WTC11 (cell line): ENCODE data around the gene SPEF1. TPM values are rescaled to one million over a fixed set of nuclear protein-coding genes. Genes with fewer than 3 reads are reported as not detected.

ENCODE experiments used
- ATAC-seq: fragments of 200-7000 bp; cut with Tn5 transposase; 2 replicates; pipeline ENCODE4 v1.10.0; 2021; ENCODE audit warnings: mild to moderate bottlenecking, moderate library complexity
- CTCF ChIA-PET: fragments of 300-600 bp; sonication (Branson Sonifier 250); formaldehyde crosslinking; loops from one replicate; lab custom pipeline; 2021; ENCODE audit warnings: antibody characterized with exemption; lab: Charles Lee
- POLR2A ChIA-PET: fragments of 350-600 bp; sonication (Branson Sonifier 250); formaldehyde crosslinking; loops from one replicate; lab custom pipeline; 2021; ENCODE audit warnings: antibody characterized with exemption; lab: Charles Lee
- DNase-seq: peaks from one replicate; pipeline ENCODE4 v3.0.0; 2021; ENCODE audit warnings: low spot score
- H3K27ac Mint-ChIP-seq: 2 replicates; pipeline ENCODE4 v1.8.0; 2021; ENCODE audit warnings: mixed read lengths
- H3K27me3 Mint-ChIP-seq: 2 replicates; pipeline ENCODE4 v1.8.0; 2021; ENCODE audit warnings: low read depth, mild to moderate bottlenecking, moderate library complexity, mixed read lengths
- H3K36me3 Mint-ChIP-seq: 2 replicates; pipeline ENCODE4 v1.8.0; 2021; ENCODE audit warnings: mixed read lengths
- H3K4me1 Mint-ChIP-seq: 2 replicates; pipeline ENCODE4 v1.8.0; 2022; ENCODE audit warnings: mixed read lengths
- H3K4me3 Mint-ChIP-seq: 2 replicates; pipeline ENCODE4 v1.8.0; 2021; ENCODE audit warnings: mild to moderate bottlenecking, moderate library complexity, mixed read lengths
- H3K9me3 Mint-ChIP-seq: 2 replicates; pipeline ENCODE4 v1.8.0; 2021; ENCODE audit warnings: mixed read lengths
- ATF6 ChIP-seq: sonication (generic); formaldehyde crosslinking; IDR thresholded peaks from 2 replicates; pipeline ENCODE4 v1.8.1; 2023; ENCODE audit warnings: mild to moderate bottlenecking, missing genetic modification reagents
- ESRRA ChIP-seq: sonication (generic); formaldehyde crosslinking; IDR thresholded peaks from 2 replicates; pipeline ENCODE4 v1.8.1; 2022; ENCODE audit warnings: mild to moderate bottlenecking, missing genetic modification reagents, borderline replicate concordance
- IRF2 ChIP-seq: sonication (generic); formaldehyde crosslinking; IDR thresholded peaks from 2 replicates; pipeline ENCODE4 v1.8.0; 2022; ENCODE audit warnings: low read depth, missing genetic modification reagents, borderline replicate concordance
- NFATC4 ChIP-seq: fragments of 250-450 bp; sonication (Bioruptor Pico); IDR thresholded peaks from 2 replicates; pipeline ENCODE4 v1.9.0; 2021; ENCODE audit warnings: mild to moderate bottlenecking
- NR1H2 ChIP-seq: sonication (generic); formaldehyde crosslinking; IDR thresholded peaks from 2 replicates; pipeline ENCODE4 v1.9.0; 2021; ENCODE audit warnings: mild to moderate bottlenecking, moderate library complexity, missing genetic modification reagents
- NR3C1 ChIP-seq: sonication (generic); formaldehyde crosslinking; conservative IDR thresholded peaks from 2 replicates; pipeline ENCODE4 v1.8.1; 2023; ENCODE audit warnings: low read depth, mild to moderate bottlenecking, missing genetic modification reagents
- TEAD1 ChIP-seq: sonication (generic); formaldehyde crosslinking; IDR thresholded peaks from 2 replicates; pipeline ENCODE4 v1.8.0; 2022; ENCODE audit warnings: mild to moderate bottlenecking, missing genetic modification reagents
- TP53 ChIP-seq: sonication (generic); formaldehyde crosslinking; IDR thresholded peaks from 2 replicates; pipeline ENCODE4 v1.8.1; 2023; ENCODE audit warnings: mild to moderate bottlenecking, missing genetic modification reagents
- USF2 ChIP-seq: sonication (generic); formaldehyde crosslinking; IDR thresholded peaks from 2 replicates; pipeline ENCODE4 v1.8.1; 2023; ENCODE audit warnings: mild to moderate bottlenecking, missing genetic modification reagents, moderate library complexity
- ZBTB43 ChIP-seq: sonication (generic); formaldehyde crosslinking; IDR thresholded peaks from 2 replicates; pipeline ENCODE4 v1.8.1; 2023; ENCODE audit warnings: mild to moderate bottlenecking, missing genetic modification reagents
- ZMAT4 ChIP-seq: fragments of 250-450 bp; sonication (Bioruptor Pico); IDR thresholded peaks from 2 replicates; pipeline ENCODE4 v1.9.0; 2021; ENCODE audit warnings: mild to moderate bottlenecking
- ZNF121 ChIP-seq: sonication (generic); formaldehyde crosslinking; IDR thresholded peaks from 2 replicates; pipeline ENCODE4 v1.8.0; 2023; ENCODE audit warnings: missing genetic modification reagents
- total RNA-seq: library from RNA; stranded (reverse); gene quantifications from 3 replicates; pipeline ENCODE4 v1.2.3, GENCODE V29; 2021

Gene SPEF1
- total RNA-seq, 1 experiment from 2014 or later, result 0.72 TPM

DNA sequence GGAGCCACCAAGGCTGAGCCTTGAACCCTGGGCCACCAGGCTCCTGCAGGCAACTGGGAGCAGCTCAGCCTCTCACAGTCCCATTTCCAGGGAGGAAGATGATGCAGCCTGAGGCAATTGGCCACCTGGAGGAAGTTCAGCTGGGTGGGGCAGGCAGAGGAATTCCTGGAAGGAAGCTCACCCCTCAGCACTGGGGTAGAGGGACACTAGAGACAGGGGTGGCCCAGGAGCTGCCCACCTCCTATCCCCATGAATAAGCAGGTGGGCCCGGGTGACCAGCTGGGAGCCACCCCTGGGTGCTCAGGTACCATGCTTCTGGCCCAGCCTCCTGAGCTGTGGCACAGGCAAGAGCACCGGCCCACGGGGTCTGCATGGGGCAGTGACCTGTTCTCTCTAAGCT, 52.4 kb downstream of the SPEF1 start:
- Mint-ChIP-seq H3K4me1 (peaks cover 25% of the 10 kb centered on the region), H3K27ac (no peak overlapping the region), H3K9me3 (no peaks in the 10 kb centered on the region)
- POLR2A ChIA-PET, result no interaction called here
- TF ChIP-seq ESRRA (CRISPR knock-in tag), result no peak
- no peak for TF ChIP-seq TEAD1
- no peak for TF ChIP-seq ATF6 (CRISPR knock-in tag)
- TF ChIP-seq, all 79 proteins: peak for 0
- Mint-ChIP-seq H3K27me3 (peaks cover 51% of the 10 kb centered on the region), H3K36me3 (no peaks in the 10 kb centered on the region), H3K4me3 (no peak overlapping the region)
- DNase-seq, result no peak
- CTCF ChIA-PET, result interaction anchor here (1.1 to 5.5 kb wide), 6 partner anchors 16 to 166 kb away, joined by 3 to 43 read pairs (median 5); partner anchors contain the start of gene ADISSP
- ATAC-seq, result no peak

DNA sequence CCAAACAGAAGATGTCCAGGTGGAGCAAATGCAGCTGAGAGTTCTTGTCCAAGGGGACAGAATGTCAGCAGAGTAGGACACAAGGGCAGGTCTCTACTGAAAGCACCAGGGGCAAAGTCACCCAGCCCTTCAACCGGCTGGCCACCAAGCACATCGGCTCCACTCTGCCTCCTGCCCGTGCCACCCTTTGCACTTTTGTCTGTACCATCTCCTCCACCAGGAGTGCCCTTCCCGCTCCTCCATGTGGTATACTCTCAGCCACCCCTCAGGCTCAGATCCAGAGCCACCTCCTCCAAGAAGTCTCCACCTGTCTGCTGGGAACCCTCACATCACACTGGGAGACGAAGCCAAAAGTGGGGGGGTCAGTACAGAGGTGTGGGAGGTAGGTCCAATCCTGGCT, 52.9 kb downstream of the SPEF1 start:
- H3K9me3 Mint-ChIP-seq, result no peaks in the 10 kb centered on the region
- H3K36me3 Mint-ChIP-seq, result no peaks in the 10 kb centered on the region
- CTCF ChIA-PET, result interaction anchor here (1.1 to 5.5 kb wide), 7 partner anchors 8 to 52 kb away, joined by 3 to 43 read pairs (median 5); partner anchors contain the start of gene ADISSP
- peaks cover 22% of the 10 kb centered on the region for H3K4me1 Mint-ChIP-seq
- H3K27me3 Mint-ChIP-seq, result peaks cover 46% of the 10 kb centered on the region
- H3K4me3 Mint-ChIP-seq, result no peak overlapping the region
- H3K27ac Mint-ChIP-seq, result no peak overlapping the region
- ATAC-seq (no peak), DNase-seq (no peak)
- POLR2A ChIA-PET, result no interaction called here
- no peak for TF ChIP-seq IRF2 (CRISPR knock-in tag)
- TF ChIP-seq NR3C1 (CRISPR knock-in tag), result no peak
- no peak for TF ChIP-seq NR1H2 (CRISPR knock-in tag)
- no peak for TF ChIP-seq TP53 (CRISPR knock-in tag)
- no peak for TF ChIP-seq NFATC4 (CRISPR knock-in tag)
- TF ChIP-seq ZMAT4 (CRISPR knock-in tag), result no peak
- TF ChIP-seq ZNF121 (CRISPR knock-in tag), result no peak
- TF ChIP-seq USF2 (CRISPR knock-in tag), result no peak
- no peak for TF ChIP-seq ZBTB43 (CRISPR knock-in tag)
- TF ChIP-seq, all 79 proteins: peak for 0

Other genes starting within 250 kb of the SPEF1 start
- not detected in 3 replicates for gene GFRA4, start 118.0 kb downstream of the SPEF1 start, total RNA-seq
- gene ADAM33, start 99.4 kb downstream of the SPEF1 start, total RNA-seq, result 5.3 to 7.1 TPM (median 7.0 TPM) in 3 replicates
- 0.04 to 0.11 TPM in 2 of 3 replicates, not detected in the other for gene SIGLEC1, start 68.8 kb downstream of the SPEF1 start, total RNA-seq
- 6.3 to 8.5 TPM (median 8.2 TPM) in 3 replicates for gene HSPA12B, start 48.8 kb downstream of the SPEF1 start, total RNA-seq
- 109 to 129 TPM (median 113 TPM) in 3 replicates for gene ADISSP, start 13.7 kb downstream of the SPEF1 start, total RNA-seq
- 55.3 to 58.7 TPM (median 57.6 TPM) in 3 replicates for gene CENPB, start 5.3 kb upstream of the SPEF1 start, total RNA-seq
- gene CDC25B, start 14.9 kb upstream of the SPEF1 start, total RNA-seq, result 35.2 to 37.5 TPM (median 37.4 TPM) in 3 replicates
- 2.8 to 4.1 TPM (median 3.1 TPM) in 3 replicates for gene AP5S1, start 39.1 kb upstream of the SPEF1 start, total RNA-seq
- 23.4 to 26.0 TPM (median 24.4 TPM) in 3 replicates for gene MAVS, start 65.4 kb upstream of the SPEF1 start, total RNA-seq
- gene PANK2, start 107.9 kb upstream of the SPEF1 start, total RNA-seq, result 60.3 to 63.7 TPM (median 62.7 TPM) in 3 replicates
- 11.0 to 12.5 TPM (median 11.7 TPM) in 3 replicates for gene RNF24, start 234.1 kb upstream of the SPEF1 start, total RNA-seq